T-helper 9 cell (primary cell): Measurements from ENCODE around the gene PCP4L1.
A peak's percentile ranks its signal among the peaks of the same experiment; 100 is the strongest.
"Not testable (repeated sequence)": the region's sequence is repeated elsewhere in the genome, so short reads cannot be mapped to it uniquely, and the experiment has no call there.

Source experiments
- DNase-seq: peaks from one replicate; pipeline ENCODE4 v3.0.0-alpha.2; 2020

Gene PCP4L1

GRCh38 chr1:161273402-161273801 lies 14.9 kb downstream of the PCP4L1 start:
- DNase-seq: no peak

DNA sequence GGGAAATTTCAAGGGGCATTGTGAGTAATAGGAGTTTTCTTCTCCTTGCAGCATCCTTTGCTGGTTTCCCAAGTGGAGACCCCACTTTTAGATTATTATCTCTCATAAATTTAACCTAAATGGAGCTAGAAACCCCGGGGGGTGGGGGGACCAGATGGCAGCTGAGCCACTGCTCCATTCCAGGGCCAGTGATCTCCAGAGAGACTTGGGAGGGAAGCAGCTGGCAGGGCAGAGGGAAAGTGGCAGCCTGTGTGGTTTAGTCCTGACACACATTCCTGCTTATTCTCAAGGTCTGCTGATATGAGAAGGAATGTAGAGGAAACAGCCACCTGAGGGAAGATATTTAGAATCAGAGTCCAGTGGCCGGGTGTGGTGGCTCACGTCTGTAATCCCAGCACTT lies 16.3 kb downstream of the PCP4L1 start:
- DNase-seq: no peak

DNA sequence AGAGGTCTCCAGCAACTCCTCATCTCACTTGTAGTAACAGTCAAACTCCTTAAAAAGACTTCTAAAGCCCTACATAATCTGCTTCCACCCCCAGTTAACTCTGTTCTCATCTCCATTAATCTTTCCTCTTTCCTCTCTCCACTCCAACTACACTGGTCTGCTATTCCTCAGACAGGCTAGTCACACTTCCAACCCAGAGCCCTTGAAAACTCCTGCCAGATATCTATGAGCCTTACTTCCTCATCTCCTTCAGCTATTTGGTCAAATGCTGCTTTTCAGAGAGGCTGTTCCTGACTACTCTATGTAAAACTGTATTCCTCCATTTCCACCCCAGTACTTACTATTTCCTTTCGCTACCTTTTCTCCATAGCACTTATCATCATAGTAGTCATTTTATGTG lies 24.4 kb downstream of the PCP4L1 start:
- no peak for DNase-seq

DNA sequence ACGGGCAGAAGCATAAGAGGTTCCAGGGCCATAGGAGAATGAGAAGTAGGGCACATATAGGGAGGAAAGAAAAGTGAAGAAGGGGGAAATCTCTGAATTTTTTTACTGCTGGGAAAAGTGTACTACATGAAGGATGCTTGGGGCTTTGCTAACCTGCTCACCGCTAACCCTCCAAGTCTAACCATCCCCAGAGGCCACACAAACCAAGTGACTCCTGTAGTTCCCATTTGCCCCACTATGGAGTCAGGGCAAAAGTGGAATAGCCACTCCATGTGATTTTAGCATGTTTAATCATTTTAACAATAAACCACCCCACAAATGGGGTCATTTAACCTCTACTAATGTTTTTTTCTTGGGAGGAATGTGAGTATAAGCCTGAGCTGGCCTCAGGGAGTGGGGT lies 26.6 kb downstream of the PCP4L1 start:
- DNase-seq: no peak

DNA sequence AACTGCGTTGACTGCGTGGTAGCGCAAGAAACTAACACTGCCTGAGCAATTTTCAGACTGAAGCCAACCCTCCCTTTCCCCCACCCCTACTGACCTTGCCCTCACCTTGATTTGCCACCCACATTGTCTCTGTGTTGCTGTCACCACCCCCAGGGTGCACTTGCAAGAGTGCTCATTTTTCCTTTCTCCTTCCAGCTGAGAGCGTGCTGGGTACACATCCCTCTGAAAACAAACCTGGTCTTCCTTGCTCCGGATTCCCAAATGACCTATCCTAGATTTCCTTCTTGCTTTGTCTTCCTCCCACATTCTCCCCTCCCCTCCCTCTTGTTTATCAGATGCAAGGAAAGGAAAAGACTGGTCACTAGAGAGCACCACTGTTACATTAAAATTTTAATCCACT lies 27.0 kb downstream of the PCP4L1 start:
- DNase-seq: no peak

DNA sequence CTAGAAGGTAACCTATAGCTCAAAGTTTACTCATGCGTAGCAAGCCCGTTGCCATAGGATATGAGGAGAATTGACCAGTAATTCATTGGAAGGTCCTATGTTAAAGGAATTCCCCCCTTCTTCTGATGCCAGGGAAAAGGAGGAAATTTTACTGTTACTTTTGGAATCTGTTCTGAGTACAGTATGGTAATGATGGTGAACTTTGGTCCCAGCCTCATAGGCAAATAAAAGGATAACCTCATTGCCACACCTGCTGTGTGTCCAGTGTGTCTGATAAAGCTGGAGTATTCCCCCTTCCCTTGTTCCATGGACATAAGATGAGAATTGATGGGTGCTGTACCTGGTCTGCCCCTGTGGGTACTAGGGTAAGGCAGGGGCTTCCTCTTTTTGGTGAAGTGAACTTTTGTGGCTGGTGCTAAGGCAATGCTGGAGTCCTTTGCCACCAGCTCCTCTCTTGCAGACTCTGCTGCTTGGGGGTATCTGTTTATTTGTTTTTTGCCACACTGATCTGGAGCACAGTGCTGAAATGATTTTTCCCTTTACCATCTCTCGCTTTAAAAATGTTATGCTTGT lies 29.0 kb downstream of the PCP4L1 start:
- DNase-seq: no peak

GRCh38 chr1:161290779-161291178 lies 32.2 kb downstream of the PCP4L1 start:
- no peak for DNase-seq

- no peak for DNase-seq
Observed at GRCh38 chr1:161297415-161297814, 38.9 kb downstream of the PCP4L1 start.

GRCh38 chr1:161298116-161298515 lies 39.6 kb downstream of the PCP4L1 start:
- DNase-seq: no peak

GRCh38 chr1:161299347-161299746 lies 40.8 kb downstream of the PCP4L1 start:
- DNase-seq: no peak

- DNase-seq: no peak
Observed at GRCh38 chr1:161300478-161300877, 41.9 kb downstream of the PCP4L1 start.

- DNase-seq: peak; percentile 6
Observed at GRCh38 chr1:161304927-161305866, 46.7 kb downstream of the PCP4L1 start.

- peak; percentile 76 for DNase-seq
Observed at GRCh38 chr1:161305867-161306519, 47.4 kb downstream of the PCP4L1 start.

- DNase-seq: no peak
Observed at GRCh38 chr1:161307230-161307768, 48.8 kb downstream of the PCP4L1 start.

DNA sequence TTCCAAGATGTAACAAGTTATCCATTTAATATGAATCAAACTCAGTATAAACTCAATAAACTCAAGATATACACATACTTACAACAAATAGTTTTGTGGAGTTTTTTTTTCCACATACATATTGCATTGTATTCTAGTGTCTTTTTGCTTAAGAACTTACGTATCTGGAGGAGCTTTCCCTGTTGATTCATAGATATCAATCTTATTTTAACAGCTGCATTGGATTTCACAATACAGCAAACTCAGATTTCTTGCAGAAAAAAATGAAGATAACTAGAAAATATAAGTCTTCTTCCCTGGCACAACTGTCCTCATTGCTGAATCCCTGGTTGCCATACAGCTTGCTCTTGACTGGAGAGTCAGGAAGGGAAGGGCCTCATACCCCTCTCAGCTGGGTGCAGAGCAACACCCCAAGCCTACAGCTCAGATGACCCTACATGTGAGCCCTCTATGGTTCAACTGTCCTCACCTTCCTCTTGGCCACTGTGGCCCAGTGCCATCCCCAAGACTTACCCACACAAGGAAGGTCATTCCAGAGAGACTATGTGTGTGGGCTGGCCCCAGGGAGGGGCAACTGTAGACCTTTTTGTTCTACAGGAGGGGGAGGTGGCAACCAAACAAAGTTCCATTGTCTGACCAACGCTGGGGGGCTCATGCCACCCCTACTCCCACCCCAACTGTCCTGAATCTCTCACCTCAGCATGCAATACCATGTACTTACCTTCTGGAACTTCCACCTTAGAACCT lies 49.5 kb downstream of the PCP4L1 start:
- no peak for DNase-seq

- DNase-seq: no peak
Observed at GRCh38 chr1:161309868-161310267, 51.3 kb downstream of the PCP4L1 start, which contains the start of gene MPZ. Gene MPZ (minus strand): TSS chr1:161309968. CDS start chr1:161309905, 63 bp downstream.

DNA sequence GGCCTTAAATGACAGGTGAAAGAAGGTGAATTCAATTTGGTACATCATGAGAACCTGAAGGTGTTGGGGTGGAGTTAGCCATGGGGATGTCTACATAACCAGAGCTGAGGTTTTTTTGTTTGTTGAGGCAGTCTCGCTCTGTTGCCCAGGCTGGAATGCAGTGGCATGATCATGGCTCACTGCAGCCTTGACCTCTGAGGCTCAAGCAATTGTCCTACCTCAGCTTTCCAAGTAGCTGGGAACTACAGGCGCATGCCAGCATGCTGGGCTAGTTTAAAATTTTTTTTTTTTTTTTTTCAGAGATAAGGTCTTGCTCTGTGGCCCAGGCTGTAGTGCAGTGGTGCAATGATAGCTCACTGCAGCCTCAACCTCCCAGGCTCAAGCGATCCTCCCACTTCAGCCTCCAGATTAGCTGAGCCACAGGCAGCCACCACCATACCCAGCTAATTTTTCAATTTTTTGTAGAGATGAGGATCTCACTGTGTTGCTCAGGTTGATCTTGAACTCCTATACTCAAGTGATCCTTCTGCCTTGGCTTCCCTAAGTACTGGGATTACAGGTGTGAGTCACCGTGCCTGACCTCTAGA lies 53.1 kb downstream of the PCP4L1 start:
- no peak for DNase-seq

DNA sequence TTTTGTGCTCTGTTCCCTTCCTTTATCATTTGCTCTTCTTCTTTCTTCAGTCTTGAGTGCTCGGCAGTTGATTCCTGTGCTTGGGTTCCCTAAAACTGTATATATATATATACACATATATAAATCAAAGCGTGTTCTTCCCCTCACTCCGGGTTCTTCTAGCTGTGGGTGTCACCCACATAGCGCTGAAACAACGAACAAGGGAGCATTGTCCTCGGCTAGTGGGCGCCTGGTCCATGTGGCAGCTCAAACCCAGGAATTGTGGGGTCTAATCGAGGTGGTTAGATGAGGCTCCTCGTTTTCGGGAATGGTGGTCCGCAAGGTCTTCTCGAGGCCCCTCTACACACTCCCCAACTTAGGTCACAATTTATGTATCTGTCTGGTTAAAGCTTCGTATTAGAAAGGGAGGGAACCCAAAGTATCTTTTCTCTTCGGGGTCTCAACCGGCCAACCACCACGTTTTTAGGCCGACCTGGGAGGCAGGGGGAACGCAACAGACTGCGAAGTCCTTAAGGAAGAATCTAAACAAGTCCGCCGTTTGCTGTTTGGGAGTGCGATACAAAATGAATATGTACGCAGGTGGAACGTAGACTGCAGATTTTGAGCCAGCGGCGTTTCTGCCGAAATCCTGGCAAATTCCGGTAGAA lies 55.1 kb downstream of the PCP4L1 start:
- DNase-seq: no peak

- DNase-seq: peak; percentile 89
Observed at GRCh38 chr1:161314201-161314981, 55.8 kb downstream of the PCP4L1 start, which contains the start of gene SDHC. Gene SDHC (plus strand): TSS chr1:161314381. CDS start chr1:161314406, 25 bp downstream.

DNA sequence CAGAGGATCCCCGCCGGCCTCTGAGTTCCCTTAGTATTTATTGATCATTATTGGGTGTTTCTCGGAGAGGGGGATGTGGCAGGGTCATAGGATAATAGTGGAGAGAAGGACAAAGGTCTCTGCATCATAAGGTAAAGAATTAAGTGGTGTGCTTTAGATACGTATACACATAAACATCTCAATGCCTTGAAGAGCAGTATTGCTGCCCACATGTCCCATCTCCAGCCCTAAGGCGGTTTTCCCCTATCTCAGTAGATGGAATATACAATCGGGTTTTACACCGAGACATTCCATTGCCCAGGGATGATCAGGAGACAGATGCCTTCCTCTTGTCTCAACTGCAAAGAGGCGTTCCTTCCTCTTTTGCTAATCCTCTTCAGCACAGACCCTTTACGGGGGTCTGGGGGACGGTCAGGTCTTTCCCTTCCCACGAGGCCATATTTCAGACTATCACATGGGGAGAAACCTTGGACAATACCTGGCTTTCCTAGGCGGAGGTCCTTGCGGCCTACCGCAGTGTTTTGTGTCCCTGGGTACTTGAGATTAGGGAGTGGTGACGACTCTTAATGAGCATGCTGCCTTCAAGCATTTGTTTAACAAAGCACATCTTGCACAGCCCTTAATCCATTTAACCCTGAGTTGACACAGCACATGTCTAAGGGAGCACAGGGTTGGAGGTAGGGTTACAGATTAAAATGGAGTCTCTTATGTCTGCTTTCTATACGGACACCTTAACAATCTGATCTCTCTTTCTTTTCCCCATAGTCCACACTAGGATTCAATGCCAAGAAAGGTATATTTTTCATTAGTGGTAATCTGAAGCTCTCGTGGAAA lies 57.5 kb downstream of the PCP4L1 start:
- DNase-seq: not testable (repeated sequence)
